Activated CD4-positive, alpha-beta T cell treated with anti-CD3 and anti-CD28 coated beads, Interleukin-2, Interleukin-6, amounts not matched to agents 100 ng/mL and 50 ng/mL, durations not matched to agents 16 hours and 8 hours (primary cell): ENCODE measurements around the gene B4GALNT3.

Experiments
- DNase-seq: peaks from one replicate; pipeline ENCODE4 v3.0.0-alpha.2; 2020

The B4GALNT3 gene

DNA sequence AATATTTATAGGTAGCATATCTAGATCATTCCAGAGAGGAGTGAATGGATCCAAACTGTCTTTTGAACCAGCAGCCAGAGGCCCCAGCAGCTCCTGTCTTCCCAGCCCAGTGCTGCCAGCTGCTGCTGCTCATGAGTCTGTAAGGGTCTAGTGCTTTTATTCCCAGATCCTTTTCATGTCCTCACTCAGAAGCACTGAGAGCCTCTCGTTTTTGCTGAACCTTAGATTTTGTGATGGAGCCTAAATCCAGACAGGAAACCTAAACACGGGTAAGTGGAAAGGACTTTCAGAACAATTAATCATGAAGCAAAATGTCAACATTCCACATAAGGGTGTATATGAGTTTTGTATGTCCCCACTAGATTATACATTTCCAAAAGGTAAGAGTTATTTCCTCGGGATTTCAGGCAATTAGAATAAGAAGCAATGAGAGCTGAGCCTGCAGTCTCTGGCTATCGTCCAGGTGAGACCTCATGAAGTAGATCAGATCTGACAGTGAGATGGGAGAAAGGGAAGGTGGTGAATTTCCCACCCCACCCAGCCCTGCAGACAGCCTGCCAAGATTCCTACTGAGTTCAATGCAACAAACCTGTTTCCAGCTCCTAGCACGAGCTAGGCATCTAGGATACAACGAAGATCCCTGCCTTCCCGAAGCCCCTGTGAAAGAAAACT, 119.1 kb downstream of the B4GALNT3 start:
- no peak for DNase-seq

DNA sequence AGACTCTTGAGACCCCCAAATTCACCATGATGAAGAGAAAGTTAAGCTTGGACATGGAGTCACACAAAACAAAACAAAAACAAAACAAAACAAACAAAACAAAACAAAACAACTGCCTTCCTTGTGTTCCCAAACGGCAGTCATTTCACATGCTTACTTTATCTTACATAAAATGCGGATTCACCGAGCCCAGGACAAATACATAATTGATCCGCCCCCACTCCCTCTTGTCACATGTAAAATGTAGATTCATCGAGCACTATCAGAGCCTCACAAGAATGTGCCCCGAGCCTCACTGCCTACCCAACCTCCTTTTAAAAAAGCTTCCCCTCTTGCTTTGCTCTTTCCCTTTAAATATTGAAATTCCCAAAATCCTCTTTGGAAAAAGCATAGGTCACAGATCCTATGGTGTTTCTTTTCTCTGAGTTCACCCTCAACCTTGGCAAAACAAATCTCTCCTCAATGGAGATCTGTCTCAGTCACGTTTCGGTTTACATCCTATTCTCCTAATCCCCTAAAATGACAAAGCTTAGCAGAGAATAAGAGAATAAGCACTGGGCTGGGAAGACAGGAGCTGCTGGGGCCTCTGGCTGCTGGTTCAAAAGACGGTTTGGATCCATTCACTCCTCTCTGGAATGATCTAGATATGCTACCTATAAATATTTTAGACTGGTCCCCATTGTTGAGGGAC, 119.8 kb downstream of the B4GALNT3 start:
- no peak for DNase-seq

- DNase-seq = no peak
Observed at GRCh38 chr12:580813-581212, 121.1 kb downstream of the B4GALNT3 start.

DNA sequence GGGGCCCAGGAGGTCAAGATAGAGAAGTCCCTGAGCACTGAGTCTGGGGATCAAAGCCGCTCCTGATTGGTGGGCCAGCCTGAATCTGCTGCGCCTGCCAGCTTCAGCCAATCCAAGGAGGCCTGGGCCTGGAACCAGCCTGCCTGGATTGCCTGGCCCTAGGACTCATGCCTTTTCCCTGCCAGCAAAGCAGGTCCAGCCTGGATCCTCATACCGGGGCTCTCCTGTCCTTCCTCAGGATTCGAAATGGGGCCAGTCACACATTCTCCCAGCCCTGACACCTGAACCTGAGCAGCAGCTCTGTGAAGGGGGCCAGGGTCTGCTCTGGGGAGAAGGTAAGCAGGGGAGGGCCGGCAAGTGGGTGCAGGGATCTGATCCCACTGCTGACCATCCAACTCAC, 121.6 kb downstream of the B4GALNT3 start:
- no peak for DNase-seq

DNA sequence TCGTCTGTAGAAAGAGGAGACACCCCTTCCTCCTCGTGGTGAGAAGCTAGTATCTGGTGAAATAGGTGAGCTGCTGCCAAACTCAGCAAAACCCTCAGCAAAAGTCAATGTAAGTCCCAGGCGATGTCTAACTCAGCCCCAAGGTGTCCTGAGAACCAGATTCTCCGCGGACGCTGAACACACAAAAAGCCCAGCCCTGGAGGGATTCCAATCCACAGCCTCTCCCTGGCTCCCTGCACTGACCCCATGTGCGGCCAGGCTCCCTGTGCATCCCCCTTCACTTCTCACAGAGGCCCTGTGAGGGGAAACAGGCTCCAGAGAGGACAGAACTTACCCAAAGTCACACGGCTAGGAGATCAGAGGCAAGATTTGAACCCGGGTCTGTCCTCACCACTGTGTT, 122.0 kb downstream of the B4GALNT3 start:
- DNase-seq = no peak

- DNase-seq = no peak
Observed at GRCh38 chr12:583251-583869, 123.6 kb downstream of the B4GALNT3 start.

- DNase-seq = no peak
Observed at GRCh38 chr12:585062-586061, 125.6 kb downstream of the B4GALNT3 start.

- DNase-seq = no peak
Observed at GRCh38 chr12:586318-587071, 126.8 kb downstream of the B4GALNT3 start.

DNA sequence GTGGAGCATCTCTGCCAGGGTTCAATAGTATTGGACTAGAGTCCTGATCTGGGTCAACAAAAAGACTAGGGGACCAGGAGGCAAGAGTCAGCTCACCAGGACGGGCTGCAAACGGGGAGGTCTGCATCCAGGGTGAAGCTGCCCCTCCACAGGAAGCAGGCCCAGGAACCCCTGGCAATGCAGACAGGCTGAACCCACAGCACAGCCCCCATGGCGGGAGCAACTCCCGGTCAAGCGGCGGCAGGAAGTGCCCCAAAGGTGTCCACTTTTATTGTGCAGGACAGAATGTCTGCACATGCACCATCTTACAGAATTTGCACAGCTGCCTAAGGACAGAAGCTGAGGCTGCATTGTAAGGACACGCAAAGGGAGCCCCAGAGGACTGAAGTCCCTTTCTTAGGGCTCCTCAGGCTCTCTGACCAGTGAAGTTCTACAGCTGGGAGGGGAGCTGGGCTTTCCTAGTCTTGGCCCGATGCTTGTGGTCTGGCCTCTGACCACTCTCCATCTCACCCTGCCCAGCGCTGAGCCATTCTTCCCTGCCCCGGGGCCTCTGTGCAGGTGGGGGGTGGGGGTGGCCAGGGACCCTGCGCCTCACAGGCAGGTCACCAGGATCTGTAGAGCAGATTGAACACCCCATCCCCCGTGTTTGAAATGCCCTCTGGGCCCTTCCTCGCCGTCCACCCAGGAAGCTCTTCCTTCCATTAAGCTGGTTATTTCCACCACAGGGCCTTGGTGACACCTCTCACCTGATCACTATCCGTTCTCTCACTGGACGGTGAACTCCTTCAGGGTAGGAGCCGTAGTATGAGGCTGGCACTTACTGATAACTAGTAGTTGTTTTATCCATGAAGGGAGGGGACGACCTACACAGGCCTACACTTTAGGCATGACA, 127.6 kb downstream of the B4GALNT3 start:
- no peak for DNase-seq

DNA sequence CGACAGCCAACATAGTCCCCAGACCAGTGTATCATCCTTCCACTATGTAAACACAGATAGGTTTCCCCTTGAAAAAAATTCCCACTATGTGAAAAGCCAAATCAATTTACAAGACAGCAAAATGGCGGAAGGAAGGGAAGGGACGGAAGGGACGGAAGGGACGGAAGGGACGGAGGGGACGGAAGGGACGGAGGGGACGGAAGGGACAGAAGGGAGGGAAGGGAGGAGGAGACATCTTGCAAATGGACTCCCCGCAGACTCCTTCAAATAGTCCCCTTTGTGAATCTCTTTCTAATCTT, 128.2 kb downstream of the B4GALNT3 start:
- DNase-seq = no peak

DNA sequence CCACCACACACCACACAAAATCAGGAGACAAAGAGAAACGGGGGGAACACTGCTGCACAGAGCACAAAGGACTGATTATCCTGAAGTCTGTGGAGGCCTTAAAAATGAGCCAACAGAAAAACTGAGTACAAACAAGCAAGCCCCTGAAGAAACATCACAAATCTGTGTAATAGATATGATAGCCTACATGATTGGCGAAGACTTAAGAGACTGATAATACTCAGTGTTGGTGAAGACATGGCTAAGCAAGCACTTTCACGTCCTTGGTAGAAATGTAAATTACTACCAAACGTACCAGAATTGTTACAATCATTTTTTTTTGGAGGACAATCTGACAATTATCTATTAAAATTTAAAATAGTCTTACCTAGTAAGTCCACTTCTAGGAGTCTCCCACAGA, 128.9 kb downstream of the B4GALNT3 start:
- no peak for DNase-seq

DNA sequence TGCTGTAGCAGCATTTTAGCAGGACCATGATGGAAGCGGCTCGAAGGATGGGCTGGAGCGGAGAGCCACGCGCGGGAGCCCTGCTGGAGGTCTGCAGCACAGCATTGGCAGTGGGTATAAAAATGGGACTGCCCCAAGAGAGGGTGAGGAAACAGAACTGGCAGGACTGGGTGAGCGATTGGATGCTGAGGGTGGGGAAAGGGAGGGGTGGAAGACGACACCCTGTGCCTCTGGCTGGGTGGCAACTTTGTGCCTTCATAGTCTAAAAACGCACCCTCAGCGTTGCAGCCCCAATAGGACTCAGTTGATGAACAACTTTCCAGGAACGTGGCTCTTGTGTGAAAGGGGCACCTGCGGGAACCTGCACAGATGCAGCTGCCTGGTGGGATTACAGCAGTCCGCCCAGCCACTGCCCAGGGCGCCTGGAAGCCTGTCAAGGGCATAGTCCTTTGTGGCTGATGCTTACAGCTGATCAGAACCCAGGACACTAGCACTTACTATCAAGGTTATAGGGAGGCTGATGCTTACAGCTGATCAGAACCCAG, 130.5 kb downstream of the B4GALNT3 start:
- DNase-seq = no peak

- no peak for DNase-seq
Observed at GRCh38 chr12:591167-592023, 131.7 kb downstream of the B4GALNT3 start.

DNA sequence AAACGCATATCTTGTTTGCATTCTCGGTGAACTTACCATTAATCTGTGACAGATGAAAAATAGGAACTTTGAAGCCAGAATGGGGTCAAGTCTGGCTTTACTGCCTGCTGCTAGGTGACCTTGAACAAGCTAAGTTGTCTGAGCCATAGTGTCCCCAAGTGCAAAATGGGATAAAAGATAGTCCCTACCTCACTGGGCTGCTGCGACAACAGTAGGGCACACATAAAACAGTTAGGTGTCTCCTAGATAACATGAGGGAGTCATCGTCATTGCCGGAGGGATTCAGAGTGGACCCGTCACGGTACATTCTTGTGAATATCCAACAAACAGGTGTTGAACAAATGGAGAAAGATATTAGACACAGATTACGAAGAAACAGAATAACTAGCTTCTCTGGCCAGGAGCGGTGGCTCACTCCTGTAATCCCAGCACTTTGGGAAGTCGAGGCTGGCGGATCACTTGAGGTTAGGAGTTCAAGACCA, 132.3 kb downstream of the B4GALNT3 start:
- no peak for DNase-seq

DNA sequence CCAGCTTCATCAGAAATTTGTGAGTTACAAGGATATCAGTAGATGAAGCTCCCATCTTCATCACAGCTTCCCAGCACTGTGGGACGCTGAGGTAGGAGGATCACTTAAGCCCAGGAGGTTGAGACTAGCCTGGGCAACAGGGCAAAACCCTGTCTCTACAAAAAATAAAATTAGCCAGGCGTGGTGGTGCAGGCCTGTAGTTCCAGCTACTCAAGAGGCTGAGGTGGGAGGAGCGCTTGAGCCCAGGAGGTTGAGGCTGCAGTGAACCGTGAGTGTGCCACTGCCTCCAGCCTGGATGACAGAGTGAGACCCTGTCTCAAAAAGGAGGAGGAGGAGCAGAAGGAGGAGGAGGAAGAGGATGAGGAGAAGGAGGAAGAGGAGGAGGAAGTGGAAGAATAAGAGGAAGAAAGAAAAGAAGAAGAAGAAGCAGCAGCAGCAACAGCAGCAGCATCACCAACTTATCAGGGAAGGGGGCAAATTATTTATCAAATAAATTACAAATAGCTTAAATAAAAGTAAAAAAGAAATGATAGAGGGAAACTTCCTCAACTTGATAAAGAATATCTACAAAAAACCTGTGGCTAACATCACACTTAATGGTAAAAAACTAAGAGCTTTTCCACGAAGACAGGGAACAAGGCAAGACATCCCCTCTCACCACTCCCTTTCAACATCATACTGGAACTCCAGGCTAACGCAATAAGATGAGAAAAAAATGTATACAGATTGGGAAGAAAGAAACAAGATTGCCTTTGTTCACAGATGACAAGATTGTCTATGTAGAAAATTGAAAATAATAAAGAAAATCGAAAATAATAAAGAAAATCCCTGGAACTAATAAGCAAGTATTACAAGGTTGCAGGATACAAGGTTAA, 133.9 kb downstream of the B4GALNT3 start:
- no peak for DNase-seq

GRCh38 chr12:597926-598568, 138.3 kb downstream of the B4GALNT3 start:
- no peak for DNase-seq

GRCh38 chr12:599756-600155, 140.0 kb downstream of the B4GALNT3 start:
- DNase-seq = no peak

- no peak for DNase-seq
Observed at GRCh38 chr12:601976-602699, 142.4 kb downstream of the B4GALNT3 start.
